HG02981 (cell line): ENCODE results near the gene GLRX5.
"Not testable (repeated sequence)": the region's sequence is repeated elsewhere in the genome, so short reads cannot be mapped to it uniquely, and the experiment has no call there.

Source experiments
- ATAC-seq: cut with Tn5 transposase; IDR thresholded peaks from one replicate; pipeline ENCODE4 v1.9.1; 2021; ENCODE audit warnings: mild to moderate bottlenecking, moderate library complexity; ENCODE audit not compliant: unreplicated experiment

GLRX5 gene

GRCh38 chr14:95549656-95550585 is 15.1 kb downstream of the GLRX5 start:
- ATAC-seq: no peak

- no peak for ATAC-seq
Measured at GRCh38 chr14:95551435-95551834, 16.6 kb downstream of the GLRX5 start.

- no peak for ATAC-seq
Measured at GRCh38 chr14:95553141-95553540, 18.3 kb downstream of the GLRX5 start.

DNA sequence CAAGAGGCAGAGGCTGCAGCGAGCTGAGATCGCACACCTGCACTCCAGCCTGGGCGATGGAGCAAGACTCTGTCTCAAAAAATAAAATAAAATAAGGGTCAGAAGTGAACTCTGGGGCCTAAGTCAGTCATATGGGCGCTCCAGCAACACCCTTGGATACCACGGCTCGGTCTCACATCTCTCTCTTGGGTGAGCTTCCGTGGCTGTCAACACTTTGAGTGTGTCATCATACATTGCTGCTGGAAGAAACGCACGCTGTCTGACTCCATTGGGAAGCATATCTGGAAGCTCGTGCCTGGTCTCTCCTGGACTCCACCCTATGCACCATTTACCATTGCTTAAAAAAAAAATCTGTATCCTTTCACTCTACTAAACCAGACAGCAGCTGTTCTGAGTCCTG is 20.2 kb downstream of the GLRX5 start:
- no peak for ATAC-seq

- ATAC-seq: no peak
Measured at GRCh38 chr14:95557291-95557690, 22.4 kb downstream of the GLRX5 start.

DNA sequence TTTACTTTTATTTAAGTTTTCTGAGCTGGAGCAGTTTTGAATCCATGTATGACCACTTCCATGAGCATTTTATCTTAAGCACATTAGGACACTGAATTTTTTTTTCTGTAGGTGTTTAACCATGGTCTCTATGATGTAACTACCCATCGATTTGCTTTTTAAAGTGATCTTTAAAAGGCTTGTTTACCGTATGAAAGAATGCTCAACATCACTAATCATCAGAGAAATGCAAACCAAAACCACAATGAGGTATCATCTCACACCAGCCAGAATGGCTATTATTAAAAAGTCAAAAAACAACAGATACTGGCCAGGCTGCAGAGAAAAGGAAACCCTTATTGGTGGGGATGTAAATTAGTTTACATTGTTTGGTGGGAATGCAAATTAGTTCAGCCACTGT is 23.0 kb downstream of the GLRX5 start:
- ATAC-seq: no peak

DNA sequence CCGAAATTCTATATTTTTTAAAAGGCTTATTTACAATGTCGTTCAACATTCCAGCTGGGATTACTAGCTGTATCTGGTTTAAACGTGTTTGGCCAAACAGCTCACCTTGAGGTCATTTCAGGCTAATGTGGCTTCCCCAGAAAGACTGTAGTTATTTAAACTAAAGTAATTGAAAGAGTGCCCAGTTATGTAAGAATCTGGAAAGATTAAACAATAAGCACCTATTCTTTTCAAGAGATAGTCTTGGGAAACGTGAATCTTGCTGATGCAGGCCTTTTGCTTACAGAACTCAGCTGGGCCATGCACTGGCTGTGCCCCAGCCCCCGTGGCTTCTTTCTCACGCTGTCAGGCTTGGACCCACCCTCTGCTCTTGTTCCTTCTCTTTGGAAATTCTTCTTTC is 24.4 kb downstream of the GLRX5 start:
- no peak for ATAC-seq

DNA sequence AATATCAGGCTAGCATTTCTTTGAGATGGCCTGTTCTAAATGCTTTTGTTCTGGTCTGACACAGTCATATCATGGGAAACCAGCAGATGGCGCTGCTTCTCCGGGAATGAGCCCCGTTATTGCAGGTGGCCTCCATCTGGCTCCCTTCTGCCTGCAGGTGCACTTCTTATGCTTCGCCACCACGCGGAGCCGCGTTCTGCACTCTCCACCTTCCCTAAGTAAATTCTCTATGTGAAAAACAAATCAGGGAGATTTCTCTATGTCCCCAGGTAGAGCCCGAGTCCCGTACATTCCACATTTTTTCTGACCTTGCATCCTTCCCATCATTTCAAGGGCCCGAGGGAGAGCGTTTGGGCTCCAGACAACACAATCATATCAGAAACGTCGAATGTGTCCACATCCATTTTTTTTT is 26.2 kb downstream of the GLRX5 start:
- peak; percentile 90 for ATAC-seq

DNA sequence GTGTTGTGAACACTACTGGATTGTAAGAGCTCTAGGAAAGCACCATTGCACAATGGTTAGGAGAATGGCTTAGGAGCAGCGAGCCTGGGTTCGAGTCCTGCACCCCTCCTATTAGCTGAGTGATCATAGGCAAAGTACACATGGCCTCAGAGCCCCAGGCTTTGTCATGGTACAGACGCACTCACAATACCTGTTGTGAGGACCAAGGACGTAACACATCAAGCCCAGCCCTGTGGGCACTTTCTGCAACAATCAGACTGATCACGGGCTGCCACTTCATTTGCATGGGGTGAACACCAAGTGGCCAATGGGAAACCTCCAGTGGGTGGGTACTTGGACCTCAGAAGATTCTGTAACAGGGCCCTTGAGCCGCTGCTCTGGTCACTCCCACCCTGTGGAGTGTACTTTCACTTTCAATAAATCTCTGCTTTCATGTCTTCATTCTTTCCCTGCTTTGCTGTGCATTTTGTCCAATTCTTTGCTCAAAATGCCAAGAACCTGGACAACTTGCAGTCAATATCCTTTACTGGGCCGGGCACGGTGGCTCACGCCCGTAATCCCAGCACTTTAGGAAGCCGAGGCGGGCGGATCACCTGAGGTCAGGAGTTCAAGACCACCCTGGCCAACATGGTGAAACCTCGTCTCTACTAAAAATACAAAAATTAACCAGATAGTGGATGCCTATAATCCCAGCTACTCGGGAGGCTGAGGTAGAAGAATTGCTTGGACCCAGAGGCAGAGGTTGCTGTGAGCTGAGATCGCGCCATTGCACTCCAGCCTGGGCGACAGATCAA is 28.2 kb downstream of the GLRX5 start:
- no peak for ATAC-seq

GRCh38 chr14:95564060-95564459 is 29.2 kb downstream of the GLRX5 start:
- no peak for ATAC-seq

DNA sequence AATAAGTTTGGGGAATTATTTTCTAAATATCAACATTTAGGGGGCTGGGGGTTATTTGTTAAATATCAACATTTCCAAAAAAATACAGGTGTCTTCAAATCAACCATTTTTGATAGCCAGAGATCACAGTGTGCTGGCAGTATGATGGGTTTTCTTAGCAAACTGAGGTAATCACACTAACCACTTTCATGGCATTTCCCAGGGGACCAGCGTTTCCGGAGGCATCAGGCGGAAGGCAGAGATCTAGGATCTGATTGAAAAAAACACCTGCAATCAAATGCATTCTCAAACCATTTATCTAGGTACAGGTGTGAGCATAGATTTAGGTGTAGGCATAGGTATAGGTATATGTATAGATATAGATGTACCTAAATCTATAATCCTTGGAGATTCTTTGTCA is 34.6 kb downstream of the GLRX5 start:
- no peak for ATAC-seq

DNA sequence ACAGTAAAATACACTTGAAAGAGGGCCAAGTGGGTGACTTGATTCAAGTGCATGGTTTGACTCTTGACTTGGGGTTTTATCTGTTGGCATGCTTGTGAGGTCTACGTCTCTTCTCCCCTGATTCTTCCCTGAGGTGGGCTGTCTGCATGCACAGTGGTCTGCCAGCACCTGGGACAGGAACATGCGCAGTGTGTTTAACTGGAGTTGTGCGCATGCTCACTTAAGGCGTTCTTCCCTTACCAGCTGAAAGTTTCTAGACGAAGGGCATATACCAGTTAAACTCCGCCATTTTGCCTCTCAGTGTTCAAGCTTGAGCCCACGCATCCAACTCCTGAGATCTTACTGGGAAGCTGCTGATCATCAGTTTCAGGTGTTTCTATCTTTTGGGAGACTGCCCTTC is 38.5 kb downstream of the GLRX5 start:
- no peak for ATAC-seq

DNA sequence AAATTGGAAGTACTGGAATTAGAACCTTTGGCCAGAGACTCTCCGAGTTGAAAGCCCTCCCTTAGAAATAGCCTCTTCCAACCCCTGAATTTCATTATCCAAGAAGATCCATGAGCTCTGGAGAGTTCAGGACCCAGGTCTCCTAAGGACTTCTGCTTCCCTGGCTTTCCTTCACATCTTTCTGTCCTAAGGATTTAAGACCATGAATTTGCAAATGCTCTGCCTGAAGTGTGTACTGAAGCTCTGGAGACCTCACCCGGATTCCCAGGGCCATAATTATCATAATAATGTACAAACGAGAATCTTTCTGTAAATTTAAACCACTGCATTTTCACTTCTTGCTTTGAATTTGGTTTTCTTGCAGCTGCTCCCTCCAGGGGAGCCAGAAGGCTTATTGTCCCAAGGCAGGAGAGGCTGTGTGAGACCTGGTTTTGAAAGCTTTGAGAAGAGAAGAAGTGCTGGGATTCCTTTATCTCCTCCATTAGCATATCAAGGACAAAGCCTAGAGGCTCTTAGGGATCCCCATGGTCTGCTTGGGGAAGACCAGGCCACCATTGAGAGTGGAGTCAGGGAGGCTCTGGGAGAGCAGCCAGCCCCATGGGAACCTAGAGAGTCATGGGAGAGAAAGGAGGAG is 41.1 kb downstream of the GLRX5 start:
- no peak for ATAC-seq

GRCh38 chr14:95577067-95577800 is 42.4 kb downstream of the GLRX5 start:
- ATAC-seq: peak; percentile 96

DNA sequence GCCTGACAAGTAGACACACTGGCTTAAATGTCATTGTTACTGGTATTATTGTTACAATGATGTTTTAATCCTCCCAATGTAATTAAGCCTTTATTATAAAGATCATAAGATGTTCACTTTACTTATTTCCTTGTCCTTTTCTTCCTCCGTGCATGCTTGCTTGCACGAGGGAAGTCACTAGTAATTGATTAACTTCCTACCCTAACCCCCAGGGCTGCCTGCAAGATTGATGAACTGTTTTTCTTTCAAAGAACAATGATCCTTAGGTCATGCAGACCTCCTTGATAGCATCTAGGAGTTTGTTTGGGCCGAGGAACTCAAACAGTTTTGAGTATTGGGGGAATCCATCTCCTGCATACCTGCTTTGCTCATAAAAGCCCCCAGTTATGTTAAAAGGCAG is 43.0 kb downstream of the GLRX5 start:
- no peak for ATAC-seq

DNA sequence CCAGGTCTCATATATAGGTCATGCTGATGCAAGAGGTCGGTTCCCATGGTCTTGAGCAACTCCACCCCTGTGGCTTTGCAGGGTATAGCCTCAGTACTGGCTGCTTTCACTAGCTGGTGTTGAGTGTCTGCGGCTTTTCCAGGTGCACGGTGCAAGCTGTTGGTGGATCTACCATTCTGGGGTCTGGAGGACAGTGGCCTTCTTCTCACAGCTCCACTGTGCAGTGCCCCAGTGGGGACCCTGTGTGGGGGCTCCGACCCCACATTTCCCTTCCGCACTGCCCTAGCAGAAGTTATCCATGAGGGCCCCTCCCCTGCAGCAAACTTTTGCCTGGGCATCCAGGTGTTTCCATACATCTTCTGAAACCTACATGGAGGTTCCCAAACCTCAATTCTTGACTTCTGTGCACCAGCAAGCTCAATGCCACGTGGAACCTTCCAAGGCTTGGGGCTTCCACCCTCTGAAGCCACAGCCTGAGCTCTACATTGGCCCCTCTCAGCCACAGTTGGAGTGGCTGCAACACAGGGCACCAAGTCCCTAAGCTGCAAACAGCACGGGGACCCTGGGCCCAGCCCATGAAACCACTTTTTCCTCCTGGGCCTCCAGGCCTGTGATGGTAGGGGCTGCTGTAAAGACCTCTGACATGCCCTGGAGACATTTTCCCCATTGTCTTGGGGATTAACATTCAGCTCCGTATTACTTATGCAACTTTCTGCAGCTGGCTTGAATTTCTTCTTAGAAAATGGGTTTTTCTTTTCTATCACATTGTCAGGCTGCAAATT is 49.2 kb downstream of the GLRX5 start:
- not testable (repeated sequence) for ATAC-seq

DNA sequence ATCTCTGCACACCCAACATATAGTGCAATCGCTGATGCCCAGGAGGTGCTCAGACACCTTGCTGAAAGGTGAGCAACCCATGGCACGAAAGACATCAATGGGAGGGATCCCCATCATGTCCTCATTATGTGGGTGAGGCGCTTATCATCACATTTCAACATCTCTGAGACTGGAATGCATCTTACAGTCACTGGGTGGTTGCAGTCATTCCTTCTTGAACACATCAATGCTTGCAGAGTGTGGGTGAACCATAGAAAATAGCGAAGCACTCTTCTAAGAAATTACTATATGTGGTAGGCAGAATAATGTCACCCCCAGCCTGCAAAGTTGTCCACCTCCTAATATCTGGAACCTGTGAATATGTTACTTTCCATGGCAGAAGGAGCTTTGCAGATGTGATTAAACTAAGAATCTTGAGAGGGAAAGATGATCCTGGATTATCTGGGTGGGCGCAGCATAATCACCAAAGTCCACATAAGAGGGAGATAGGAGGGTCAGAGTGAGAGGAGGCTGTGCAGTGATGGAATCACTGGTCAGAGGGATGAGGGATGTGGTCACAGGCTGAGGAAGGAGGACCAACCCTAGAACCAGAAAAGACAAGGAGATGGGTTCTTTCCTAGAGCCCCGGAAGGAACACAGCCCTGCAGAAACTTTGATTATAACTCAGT is 51.2 kb downstream of the GLRX5 start:
- no peak for ATAC-seq

GRCh38 chr14:95591182-95591581 is 56.3 kb downstream of the GLRX5 start:
- not testable (repeated sequence) for ATAC-seq
